HEK293 (cell line): ENCODE data around the gene STK39.

Experiments used
- CTCF ChIA-PET: fragments of 350-600 bp; formaldehyde crosslinking; extraction: SDS; loops from one replicate; lab custom pipeline; 2021; ENCODE audit warnings: antibody characterized with exemption; lab: Yijun Ruan, JAX
- POLR2A ChIA-PET: fragments of 300-600 bp; formaldehyde crosslinking; extraction: SDS; loops from one replicate; lab custom pipeline; 2020; ENCODE audit warnings: antibody characterized with exemption, inconsistent platforms; lab: Yijun Ruan, JAX
- H3K27ac ChIP-seq: fragments of 200-500 bp; sonication (Bioruptor generic); 2 replicates; pipeline ENCODE4 v1.5.1; 2014; ENCODE audit warnings: low read depth, low read length, control low read depth, inconsistent platforms; ENCODE audit errors: extremely low read depth
- H3K36me3 ChIP-seq, 2 experiments: fragments of 200-500 bp in 1 of 2; sonication (Bioruptor generic) in 1 of 2; 1 replicate in 1 of 2; 2 replicates in 1 of 2; pipeline ENCODE4 v1.5.1; 2014 to 2017; ENCODE audit warnings: inconsistent platforms in 2 of 2, low read length in 2 of 2; ENCODE audit not compliant: control insufficient read depth in 2 of 2, insufficient read depth in 1 of 2
- H3K4me1 ChIP-seq: fragments of 200-500 bp; sonication (Bioruptor generic); 2 replicates; pipeline ENCODE4 v1.5.1; 2014; ENCODE audit warnings: mild to moderate bottlenecking, low read length, inconsistent platforms; ENCODE audit not compliant: control insufficient read depth, insufficient read depth
- H3K4me3 ChIP-seq: 2 replicates; pipeline ENCODE4 v1.5.1; 2011; ENCODE audit warnings: low read depth, mild to moderate bottlenecking, control low read depth, low read length, moderate library complexity
- H3K9me3 ChIP-seq: fragments of 200-500 bp; sonication (Bioruptor generic); 2 replicates; pipeline ENCODE4 v1.5.1; 2014; ENCODE audit warnings: low read depth, low read length, inconsistent platforms; ENCODE audit not compliant: control insufficient read depth, insufficient read depth
- AEBP2 ChIP-seq: fragments of 450-650 bp; formaldehyde crosslinking; IDR thresholded peaks from 2 replicates; pipeline ENCODE4 v1.5.1; 2016; ENCODE audit warnings: missing biosample characterization, missing genetic modification characterization, borderline replicate concordance
- FEZF1 ChIP-seq: fragments of 450-650 bp; formaldehyde crosslinking; IDR thresholded peaks from 2 replicates; pipeline ENCODE4 v1.5.1; 2016; ENCODE audit warnings: missing biosample characterization, missing genetic modification characterization
- GLIS2 ChIP-seq: fragments of 450-650 bp; formaldehyde crosslinking; IDR thresholded peaks from 2 replicates; pipeline ENCODE4 v1.5.1; 2016; ENCODE audit warnings: missing biosample characterization, missing genetic modification characterization
- KLF1 ChIP-seq: fragments of 450-650 bp; formaldehyde crosslinking; IDR thresholded peaks from 2 replicates; pipeline ENCODE4 v1.5.1; 2016; ENCODE audit warnings: missing biosample characterization, missing genetic modification characterization
- KLF10 ChIP-seq: fragments of 450-650 bp; IDR thresholded peaks from 2 replicates; pipeline ENCODE4 v1.5.1; 2018; ENCODE audit warnings: missing biosample characterization, mild to moderate bottlenecking, missing genetic modification characterization
- KLF17 ChIP-seq: fragments of 450-650 bp; formaldehyde crosslinking; IDR thresholded peaks from 2 replicates; pipeline ENCODE4 v1.5.1; 2016; ENCODE audit warnings: missing biosample characterization, missing genetic modification characterization
- ZBTB10 ChIP-seq: fragments of 450-650 bp; formaldehyde crosslinking; IDR thresholded peaks from 2 replicates; pipeline ENCODE4 v1.5.1; 2016; ENCODE audit warnings: missing biosample characterization, missing genetic modification characterization
- ZBTB21 ChIP-seq: fragments of 450-650 bp; formaldehyde crosslinking; IDR thresholded peaks from 2 replicates; pipeline ENCODE4 v1.5.1; 2017; ENCODE audit warnings: missing biosample characterization, missing genetic modification characterization
- ZNF10 ChIP-seq: fragments of 450-650 bp; formaldehyde crosslinking; IDR thresholded peaks from 2 replicates; pipeline ENCODE4 v1.5.1; 2017; ENCODE audit warnings: missing biosample characterization, missing genetic modification characterization
- ZNF146 ChIP-seq: fragments of 450-650 bp; formaldehyde crosslinking; IDR thresholded peaks from 2 replicates; pipeline ENCODE4 v1.5.1; 2016; ENCODE audit warnings: missing biosample characterization, missing genetic modification characterization
- ZNF155 ChIP-seq: fragments of 450-650 bp; formaldehyde crosslinking; IDR thresholded peaks from 2 replicates; pipeline ENCODE4 v1.5.1; 2016; ENCODE audit warnings: missing biosample characterization, missing genetic modification characterization
- ZNF248 ChIP-seq: fragments of 450-650 bp; formaldehyde crosslinking; IDR thresholded peaks from 2 replicates; pipeline ENCODE4 v1.5.1; 2017; ENCODE audit warnings: missing biosample characterization, missing genetic modification characterization
- ZNF37A ChIP-seq: fragments of 450-650 bp; IDR thresholded peaks from 2 replicates; pipeline ENCODE4 v1.5.1; 2018; ENCODE audit warnings: missing biosample characterization, missing genetic modification characterization
- ZNF416 ChIP-seq: fragments of 450-650 bp; formaldehyde crosslinking; IDR thresholded peaks from 2 replicates; pipeline ENCODE4 v1.5.1; 2016; ENCODE audit warnings: missing biosample characterization, missing genetic modification characterization
- ZNF426 ChIP-seq: fragments of 450-650 bp; formaldehyde crosslinking; IDR thresholded peaks from 2 replicates; pipeline ENCODE4 v1.5.1; 2017; ENCODE audit warnings: missing biosample characterization, missing genetic modification characterization, mild to moderate bottlenecking, inconsistent platforms, moderate library complexity
- ZNF510 ChIP-seq: fragments of 450-650 bp; formaldehyde crosslinking; IDR thresholded peaks from 2 replicates; pipeline ENCODE4 v1.5.1; 2018; ENCODE audit warnings: mild to moderate bottlenecking, missing genetic modification characterization, missing biosample characterization; ENCODE audit not compliant: insufficient replicate concordance
- ZNF596 ChIP-seq: fragments of 450-650 bp; IDR thresholded peaks from 2 replicates; pipeline ENCODE4 v1.5.0; 2018; ENCODE audit warnings: missing biosample characterization, mild to moderate bottlenecking, missing genetic modification characterization, moderate library complexity
- ZNF664 ChIP-seq: fragments of 450-650 bp; formaldehyde crosslinking; IDR thresholded peaks from 2 replicates; pipeline ENCODE4 v1.5.1; 2016; ENCODE audit warnings: missing biosample characterization, missing genetic modification characterization
- ZNF768 ChIP-seq: fragments of 450-650 bp; formaldehyde crosslinking; IDR thresholded peaks from 2 replicates; pipeline ENCODE4 v1.5.1; 2018; ENCODE audit warnings: missing biosample characterization, mild to moderate bottlenecking, missing genetic modification characterization
- ZNF777 ChIP-seq: fragments of 450-650 bp; formaldehyde crosslinking; IDR thresholded peaks from 2 replicates; pipeline ENCODE4 v1.5.1; 2017; ENCODE audit warnings: missing biosample characterization, missing genetic modification characterization, borderline replicate concordance
- ZNF785 ChIP-seq: fragments of 450-650 bp; formaldehyde crosslinking; IDR thresholded peaks from 2 replicates; pipeline ENCODE4 v1.5.1; 2016; ENCODE audit warnings: missing biosample characterization, missing genetic modification characterization

STK39 gene

GRCh38 chr2:168029071-168029470 is 218.3 kb downstream of the STK39 start:
- TF ChIP-seq ZNF146 (tag by site-specific recombination) (no peak), ZNF155 (tag by site-specific recombination) (no peak), FEZF1 (tag by site-specific recombination) (no peak), ZNF426 (tag by site-specific recombination) (no peak), ZNF596 (tag by site-specific recombination) (no peak), ZNF10 (tag by site-specific recombination) (no peak), GLIS2 (tag by site-specific recombination) (no peak), ZNF777 (tag by site-specific recombination) (no peak), ZBTB10 (tag by site-specific recombination) (no peak), KLF10 (tag by site-specific recombination) (no peak), ZNF510 (tag by site-specific recombination) (no peak), KLF17 (no peak), ZNF416 (tag by site-specific recombination) (no peak), ZNF37A (tag by site-specific recombination) (no peak), KLF1 (tag by site-specific recombination) (no peak), ZNF768 (tag by site-specific recombination) (no peak), ZNF248 (tag by site-specific recombination) (no peak), AEBP2 (tag by site-specific recombination) (no peak), ZNF664 (tag by site-specific recombination) (no peak), ZBTB21 (tag by site-specific recombination) (no peak)
- no peak overlapping the region for H3K4me3 ChIP-seq
- H3K36me3 ChIP-seq, result peaks cover 0 to 5% of the 10 kb centered on the region in 2 experiments; a peak in 1 of 3 replicates
- H3K27ac ChIP-seq, result no peak overlapping the region
- no peaks in the 10 kb centered on the region for H3K4me1 ChIP-seq
- no peaks in the 10 kb centered on the region for H3K9me3 ChIP-seq
- CTCF ChIA-PET, result interaction anchor here (0.6 kb wide), 1 partner anchor 56 kb away, joined by 3 read pairs; no protein-coding TSS in a partner anchor
- POLR2A ChIA-PET, result no interaction called here

GRCh38 chr2:168028362-168028761 is 219.0 kb downstream of the STK39 start:
- Histone ChIP-seq H3K36me3 (peaks cover 0 to 5% of the 10 kb centered on the region in 2 experiments; a peak in 1 of 3 replicates), H3K9me3 (no peaks in the 10 kb centered on the region), H3K4me1 (no peaks in the 10 kb centered on the region), H3K27ac (no peak overlapping the region), H3K4me3 (no peak overlapping the region)
- ChIA-PET CTCF (no interaction called here), POLR2A (no interaction called here)
- TF ChIP-seq ZNF785 (tag by site-specific recombination), result no peak
- TF ChIP-seq, all 188 proteins: peak for 0
